ENCODE results near the gene USO1.
A peak's percentile ranks its signal among the peaks of the same experiment; 100 is the strongest.
"Not testable (repeated sequence)": the region's sequence is repeated elsewhere in the genome, so short reads cannot be mapped to it uniquely, and the experiment has no call there.

The USO1 gene

DNA sequence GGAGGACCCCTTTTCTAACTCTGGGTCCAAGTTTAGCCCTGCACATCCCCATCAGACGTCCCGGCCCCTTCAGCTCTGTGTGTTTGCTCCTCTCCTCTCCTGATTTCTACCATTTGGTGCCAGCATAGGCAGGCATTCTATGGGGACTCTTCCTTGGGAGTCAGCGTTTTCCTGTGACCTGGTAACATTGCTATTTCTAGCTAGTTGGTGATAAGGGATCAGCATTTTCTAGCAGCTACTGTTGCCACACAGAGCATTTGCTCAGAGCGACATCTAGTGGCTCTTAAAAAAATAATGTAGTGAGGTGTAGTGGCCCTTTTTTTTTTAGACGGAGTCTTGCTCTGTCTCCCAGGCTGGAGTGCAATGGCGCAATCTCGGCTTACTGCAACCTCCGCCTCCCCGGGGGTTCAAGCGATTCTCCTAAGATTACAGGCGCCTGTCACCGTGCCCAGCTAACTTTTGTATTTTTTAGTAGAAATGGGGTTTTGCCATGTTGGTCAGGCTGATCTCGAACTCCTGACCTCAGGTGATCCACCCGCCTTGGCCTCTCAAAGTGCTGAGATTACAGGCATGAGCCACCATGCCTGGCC lies 123.9 kb downstream of the USO1 start:
- H3K9me3 ChIP-seq; H3K27me3 ChIP-seq (ENCODE audit: low read depth); H3K4me1 ChIP-seq; H3K4me3 ChIP-seq; in situ Hi-C loops (cut with MboI; ENCODE audit: low sequenced_read_pairs); H3K36me3 ChIP-seq (replicated peaks): not testable (repeated sequence)
- DNase-seq (ENCODE audit: low spot score in 2 of 2): peak; percentile 54 to 81

DNA sequence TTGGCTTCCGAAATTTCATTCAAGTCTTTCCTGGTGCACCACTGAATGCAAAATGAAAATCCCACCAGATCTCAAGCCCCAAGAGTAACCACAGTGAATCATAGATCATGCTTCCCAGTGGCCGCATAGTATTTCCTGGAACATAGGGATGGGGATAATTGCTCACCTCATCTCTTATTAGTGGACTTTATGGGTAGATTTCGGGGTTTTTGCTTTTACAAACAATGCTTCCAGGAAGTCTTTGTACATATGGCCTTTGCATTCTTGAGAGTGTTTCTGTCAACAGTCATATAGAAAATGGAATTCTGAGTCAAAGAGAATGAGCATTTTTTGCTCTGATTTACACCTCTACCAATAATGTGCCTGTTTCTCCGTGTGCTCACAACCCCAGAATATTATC lies 124.5 kb downstream of the USO1 start:
- DNase-seq (ENCODE audit: low spot score in 2 of 2): no peak
- in situ Hi-C loops (cut with MboI; ENCODE audit: low sequenced_read_pairs): no loop called here

GRCh38 chr4:75849461-75849860 lies 125.1 kb downstream of the USO1 start:
- H3K27me3 ChIP-seq (ENCODE audit: low read depth): no peaks in the 10 kb centered on the region
- H3K36me3 ChIP-seq (replicated peaks): no peaks in the 10 kb centered on the region
- in situ Hi-C loops (cut with MboI; ENCODE audit: low sequenced_read_pairs): no loop called here
- no peaks in the 10 kb centered on the region for H3K9me3 ChIP-seq
- no peak for DNase-seq (ENCODE audit: low spot score in 2 of 2)
- no peak overlapping the region for H3K4me3 ChIP-seq
- H3K4me1 ChIP-seq: peaks cover 3% of the 10 kb centered on the region; the same call in 1 of the 2 replicates

More for the DNA sequence above, 124.5 kb downstream of the USO1 start:
- Histone ChIP-seq H3K36me3 (replicated peaks) (no peaks in the 10 kb centered on the region), H3K4me1 (peaks cover 3% of the 10 kb centered on the region; the same call in 1 of the 2 replicates), H3K4me3 (no peak overlapping the region), H3K27me3 (ENCODE audit: low read depth) (no peaks in the 10 kb centered on the region), H3K9me3 (no peaks in the 10 kb centered on the region)

- in situ Hi-C loops (cut with MboI; ENCODE audit: low sequenced_read_pairs): no loop called here
- DNase-seq (ENCODE audit: low spot score in 2 of 2): no peak
- no peaks in the 10 kb centered on the region for H3K9me3 ChIP-seq
- H3K4me3 ChIP-seq: no peak overlapping the region
- H3K36me3 ChIP-seq (replicated peaks): no peaks in the 10 kb centered on the region
- H3K27me3 ChIP-seq (ENCODE audit: low read depth): no peaks in the 10 kb centered on the region
- H3K4me1 ChIP-seq: no peaks in the 10 kb centered on the region
Measured at GRCh38 chr4:75858721-75859120, 134.3 kb downstream of the USO1 start.

DNA sequence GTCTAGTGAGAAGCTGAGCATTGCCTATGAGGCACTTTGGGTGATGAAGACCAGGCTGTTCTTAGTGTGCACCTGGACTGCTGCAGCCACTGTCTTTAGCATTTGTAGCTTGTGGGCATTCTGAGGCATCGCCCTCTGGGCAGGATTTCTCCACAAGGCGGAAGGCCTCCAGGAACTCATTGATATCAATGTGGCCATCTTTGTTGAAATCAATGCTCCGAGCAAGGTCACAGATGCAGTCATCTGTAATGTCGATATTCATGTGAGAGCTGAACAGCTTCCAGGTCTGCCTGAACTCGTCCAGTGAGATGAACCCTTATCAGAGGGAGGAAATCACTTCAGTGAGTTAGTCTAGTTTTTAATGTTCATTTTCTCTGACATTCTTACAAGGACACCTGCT lies 136.2 kb downstream of the USO1 start:
- H3K27me3 ChIP-seq (ENCODE audit: low read depth): no peaks in the 10 kb centered on the region
- no peaks in the 10 kb centered on the region for H3K9me3 ChIP-seq
- in situ Hi-C loops (cut with MboI; ENCODE audit: low sequenced_read_pairs): no loop called here
- no peaks in the 10 kb centered on the region for H3K4me1 ChIP-seq
- H3K36me3 ChIP-seq (replicated peaks): no peaks in the 10 kb centered on the region
- no peak overlapping the region for H3K4me3 ChIP-seq
- DNase-seq (ENCODE audit: low spot score in 2 of 2): no peak
